GM19455 (cell line): ENCODE data around the gene TTLL5.

Experiments
- ATAC-seq: cut with Tn5 transposase; IDR thresholded peaks from one replicate; pipeline ENCODE4 v1.9.1; 2021; ENCODE audit not compliant: unreplicated experiment

The TTLL5 gene, protein sequence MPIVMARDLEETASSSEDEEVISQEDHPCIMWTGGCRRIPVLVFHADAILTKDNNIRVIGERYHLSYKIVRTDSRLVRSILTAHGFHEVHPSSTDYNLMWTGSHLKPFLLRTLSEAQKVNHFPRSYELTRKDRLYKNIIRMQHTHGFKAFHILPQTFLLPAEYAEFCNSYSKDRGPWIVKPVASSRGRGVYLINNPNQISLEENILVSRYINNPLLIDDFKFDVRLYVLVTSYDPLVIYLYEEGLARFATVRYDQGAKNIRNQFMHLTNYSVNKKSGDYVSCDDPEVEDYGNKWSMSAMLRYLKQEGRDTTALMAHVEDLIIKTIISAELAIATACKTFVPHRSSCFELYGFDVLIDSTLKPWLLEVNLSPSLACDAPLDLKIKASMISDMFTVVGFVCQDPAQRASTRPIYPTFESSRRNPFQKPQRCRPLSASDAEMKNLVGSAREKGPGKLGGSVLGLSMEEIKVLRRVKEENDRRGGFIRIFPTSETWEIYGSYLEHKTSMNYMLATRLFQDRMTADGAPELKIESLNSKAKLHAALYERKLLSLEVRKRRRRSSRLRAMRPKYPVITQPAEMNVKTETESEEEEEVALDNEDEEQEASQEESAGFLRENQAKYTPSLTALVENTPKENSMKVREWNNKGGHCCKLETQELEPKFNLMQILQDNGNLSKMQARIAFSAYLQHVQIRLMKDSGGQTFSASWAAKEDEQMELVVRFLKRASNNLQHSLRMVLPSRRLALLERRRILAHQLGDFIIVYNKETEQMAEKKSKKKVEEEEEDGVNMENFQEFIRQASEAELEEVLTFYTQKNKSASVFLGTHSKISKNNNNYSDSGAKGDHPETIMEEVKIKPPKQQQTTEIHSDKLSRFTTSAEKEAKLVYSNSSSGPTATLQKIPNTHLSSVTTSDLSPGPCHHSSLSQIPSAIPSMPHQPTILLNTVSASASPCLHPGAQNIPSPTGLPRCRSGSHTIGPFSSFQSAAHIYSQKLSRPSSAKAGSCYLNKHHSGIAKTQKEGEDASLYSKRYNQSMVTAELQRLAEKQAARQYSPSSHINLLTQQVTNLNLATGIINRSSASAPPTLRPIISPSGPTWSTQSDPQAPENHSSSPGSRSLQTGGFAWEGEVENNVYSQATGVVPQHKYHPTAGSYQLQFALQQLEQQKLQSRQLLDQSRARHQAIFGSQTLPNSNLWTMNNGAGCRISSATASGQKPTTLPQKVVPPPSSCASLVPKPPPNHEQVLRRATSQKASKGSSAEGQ (N-terminal part only)

DNA sequence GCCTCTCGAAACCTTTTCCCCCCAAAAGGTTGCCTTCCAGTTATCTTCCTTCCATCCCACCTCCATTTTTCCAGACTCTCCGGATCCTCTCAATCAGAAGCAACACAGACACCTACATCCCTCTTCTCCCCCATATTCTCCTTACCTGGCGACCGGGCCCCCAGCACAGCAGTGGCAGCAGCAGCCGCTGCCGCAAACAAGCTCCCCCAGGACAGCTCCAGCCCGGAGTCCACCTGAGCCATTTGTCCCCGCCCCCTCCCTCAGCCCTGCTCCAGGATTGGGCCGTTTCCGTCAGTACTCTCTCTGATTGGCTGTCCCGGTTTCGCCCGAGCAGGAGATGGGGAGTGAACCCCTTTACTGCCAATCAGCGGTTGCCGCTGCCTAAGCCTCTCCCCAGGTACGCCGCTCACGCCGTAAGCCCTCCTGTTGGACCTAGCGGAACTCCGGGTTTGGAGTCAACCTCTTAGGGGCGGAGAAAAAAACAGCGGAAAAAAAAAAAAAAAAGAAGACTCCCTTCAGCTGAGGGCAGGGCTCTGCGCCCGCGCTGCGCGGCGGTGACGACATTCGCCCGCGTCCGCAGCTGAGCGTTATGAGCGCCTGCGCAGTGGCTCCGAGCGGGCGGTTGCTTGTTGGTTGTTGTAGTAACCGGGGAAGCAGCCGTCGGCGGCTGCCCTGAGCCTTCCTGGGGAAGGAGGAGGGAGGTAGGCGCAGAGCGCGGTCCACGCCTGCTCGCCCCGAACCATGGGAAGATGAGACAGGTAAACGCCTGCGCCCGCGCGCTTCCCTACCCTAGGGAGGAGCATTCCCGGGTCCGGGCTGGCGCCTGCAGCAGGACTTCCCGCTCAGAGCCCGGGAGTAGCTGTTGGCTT is at the start of gene TTLL5, which contains the start of gene ERG28:
TTLL5 (plus strand) TSS at position 617 of the 869 bp plus-strand sequence. CDS start 1,904 bp downstream, outside the sequence.
ERG28 (minus strand) TSS at position 247 of the 869 bp plus-strand sequence. CDS start 3,374 bp downstream, outside the sequence.
- peak; percentile 97 for ATAC-seq

DNA sequence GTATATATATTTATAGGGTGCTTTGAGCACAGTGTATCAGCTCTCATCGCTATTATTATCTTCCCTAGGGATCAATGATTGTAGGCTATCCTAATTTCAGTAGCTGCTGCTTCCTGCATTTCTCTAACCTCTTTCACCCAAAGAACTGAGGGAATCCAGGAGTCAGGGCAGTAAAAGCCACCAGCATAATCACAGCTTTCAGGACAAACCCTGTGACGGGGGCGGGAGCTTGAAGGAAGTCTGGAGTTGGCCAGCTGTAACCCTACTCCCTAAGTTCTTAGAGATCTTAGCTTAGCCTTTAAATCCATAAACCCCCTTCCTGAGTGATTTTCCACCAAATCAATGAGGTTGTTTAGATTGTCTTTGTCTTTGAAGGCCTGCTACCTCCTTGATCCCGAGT is 48.9 kb upstream of the TTLL5 start:
- no peak for ATAC-seq

DNA sequence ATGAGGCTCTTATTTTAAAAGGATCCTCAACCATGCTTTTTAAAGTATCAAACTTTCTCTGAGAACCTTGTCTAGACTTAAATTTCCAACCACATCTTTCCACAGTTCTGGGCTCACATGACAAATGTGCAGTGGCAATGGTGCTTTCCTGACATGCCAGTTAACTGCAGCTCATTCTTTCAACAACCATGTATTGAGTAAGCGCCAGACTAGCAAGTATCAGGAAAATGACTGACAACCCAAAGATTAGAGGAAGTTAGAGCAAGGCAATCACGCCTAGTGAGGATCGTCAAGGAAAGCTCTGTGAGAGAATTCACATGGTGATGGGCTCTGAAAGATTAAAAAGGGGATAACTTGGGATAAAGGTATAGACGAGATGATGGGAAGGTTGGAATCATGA is 46.9 kb upstream of the TTLL5 start:
- ATAC-seq: no peak

DNA sequence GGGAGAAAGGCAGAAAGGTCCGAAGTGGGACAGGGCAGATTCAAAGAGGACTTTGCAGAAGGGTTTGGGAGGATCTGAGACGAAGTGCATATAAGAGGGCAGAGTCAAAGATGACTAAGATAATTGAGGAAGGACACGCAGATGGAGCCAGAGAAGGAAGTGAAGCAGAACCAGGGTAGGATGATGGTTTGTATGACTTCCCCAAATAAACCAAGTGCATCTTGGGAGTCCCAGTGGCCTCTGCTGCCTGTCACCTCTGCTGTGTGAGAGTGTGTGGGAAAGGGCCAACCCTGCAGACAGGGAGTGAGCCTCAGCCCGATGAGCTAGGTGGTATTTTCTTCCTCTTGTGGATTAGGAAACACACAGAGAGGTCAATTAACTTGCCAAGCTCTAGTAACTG is 45.8 kb upstream of the TTLL5 start:
- ATAC-seq: no peak

DNA sequence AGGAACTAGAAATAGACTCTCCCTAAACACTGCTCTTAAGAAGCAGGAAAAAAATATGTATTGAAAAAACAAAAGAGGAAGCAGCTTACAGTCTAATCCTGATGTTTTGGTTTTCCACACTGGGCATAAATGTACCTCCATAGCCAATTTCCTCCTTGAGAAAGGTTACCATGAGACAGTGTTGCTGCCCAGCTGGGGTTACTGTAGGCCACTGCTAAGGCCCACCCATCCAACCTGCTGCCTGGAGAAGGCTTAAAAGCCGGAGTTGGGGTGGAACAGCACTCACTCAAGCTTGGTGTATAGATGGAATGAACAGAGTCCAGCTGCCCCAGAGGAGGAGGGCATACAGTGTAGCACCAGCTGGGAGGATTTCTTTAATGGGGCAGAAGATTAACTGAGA is 41.5 kb upstream of the TTLL5 start:
- ATAC-seq: no peak

DNA sequence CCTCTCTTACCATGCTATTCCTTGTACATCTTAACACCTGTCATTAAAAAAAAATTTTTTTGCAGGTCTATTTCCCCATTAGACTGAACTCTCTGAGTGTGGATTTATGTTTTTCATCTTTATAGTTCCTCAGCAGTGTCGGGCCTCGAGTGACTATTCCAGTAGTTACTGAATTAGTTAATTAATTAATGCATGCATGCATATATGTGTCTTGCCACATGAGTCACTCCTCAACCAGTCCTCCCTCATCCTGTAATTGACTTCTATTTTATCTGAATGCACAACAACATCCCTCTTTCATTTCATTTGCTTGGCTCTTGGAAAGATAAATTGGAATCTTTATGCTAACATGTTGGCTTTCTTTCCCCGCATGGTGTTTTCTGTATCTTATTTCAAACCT is 36.0 kb upstream of the TTLL5 start:
- no peak for ATAC-seq

DNA sequence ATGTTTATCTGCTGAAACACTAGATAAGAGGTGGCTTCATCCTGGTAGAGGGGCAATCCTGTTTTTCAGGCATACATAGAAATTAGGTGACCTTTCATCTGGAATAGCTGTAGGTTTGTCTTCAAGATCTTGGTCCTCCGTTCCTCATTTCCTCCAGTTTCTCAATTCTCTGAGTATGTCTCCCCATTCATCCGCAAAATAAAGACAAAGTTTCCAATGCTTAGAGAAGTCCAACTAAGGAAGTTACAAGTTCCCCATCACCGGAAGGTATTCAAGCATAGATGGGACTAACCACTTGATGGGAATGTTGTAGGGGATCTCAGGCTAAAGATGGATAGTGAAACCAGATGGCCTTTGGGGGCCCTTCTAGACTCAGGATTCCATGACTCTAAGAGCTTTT is 34.6 kb upstream of the TTLL5 start:
- ATAC-seq: no peak

DNA sequence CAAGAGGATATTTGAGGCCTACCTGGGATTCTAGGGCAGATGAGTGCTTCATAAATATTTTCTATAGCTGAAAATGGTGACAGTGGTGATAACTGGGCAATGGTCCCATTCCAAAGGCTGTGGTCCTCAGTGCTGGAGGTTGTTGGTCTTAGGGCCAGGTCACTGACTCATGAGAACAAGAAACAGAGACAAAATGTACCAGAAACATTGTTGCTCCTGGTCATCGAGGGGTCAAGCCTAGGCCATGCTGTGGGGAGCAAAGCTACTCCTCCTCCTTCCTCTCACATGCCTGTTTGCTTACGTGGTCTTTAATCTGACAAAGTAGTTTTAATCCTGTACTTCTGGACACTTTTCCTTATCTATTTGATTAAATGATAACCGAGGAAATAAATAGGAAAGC is 34.2 kb upstream of the TTLL5 start:
- no peak for ATAC-seq

DNA sequence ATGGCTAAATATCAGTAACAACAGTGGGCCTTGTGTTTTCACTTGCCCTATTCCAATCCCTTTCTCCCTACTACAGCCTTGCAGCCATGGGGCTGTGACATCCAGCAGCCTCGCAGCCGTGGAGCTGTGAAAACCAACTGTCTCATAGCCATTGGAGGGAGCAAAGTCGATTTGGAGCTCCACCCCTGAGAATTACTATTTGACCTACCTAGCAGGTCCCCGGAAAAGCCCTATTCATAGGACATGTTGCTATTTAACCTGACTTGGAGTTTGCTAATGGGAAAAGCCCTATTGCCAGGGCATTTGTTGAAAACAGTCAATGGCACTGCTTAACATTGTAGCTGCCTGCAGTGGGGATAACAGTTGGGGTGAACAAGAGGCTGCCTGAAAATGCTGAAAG is 33.6 kb upstream of the TTLL5 start:
- ATAC-seq: no peak

DNA sequence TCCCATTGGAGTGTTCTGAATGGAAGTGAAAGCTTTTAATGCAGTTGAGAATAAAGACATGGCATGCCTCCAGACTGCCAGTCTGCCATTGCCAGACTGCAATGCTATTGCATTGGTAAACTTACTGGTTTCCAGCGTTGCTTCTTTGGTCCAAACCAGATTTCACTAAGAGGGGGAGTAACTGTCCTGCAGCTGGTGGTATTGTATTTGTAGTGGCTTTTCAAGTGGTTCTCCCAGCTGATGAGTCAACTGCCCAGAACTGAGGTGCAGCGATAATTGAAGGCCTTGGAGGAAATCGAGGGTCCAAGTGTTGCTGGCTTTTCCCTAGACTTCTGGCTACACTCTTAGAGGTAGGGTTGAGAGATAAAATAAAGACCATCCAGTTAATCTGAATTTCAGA is 32.2 kb upstream of the TTLL5 start:
- ATAC-seq: no peak

DNA sequence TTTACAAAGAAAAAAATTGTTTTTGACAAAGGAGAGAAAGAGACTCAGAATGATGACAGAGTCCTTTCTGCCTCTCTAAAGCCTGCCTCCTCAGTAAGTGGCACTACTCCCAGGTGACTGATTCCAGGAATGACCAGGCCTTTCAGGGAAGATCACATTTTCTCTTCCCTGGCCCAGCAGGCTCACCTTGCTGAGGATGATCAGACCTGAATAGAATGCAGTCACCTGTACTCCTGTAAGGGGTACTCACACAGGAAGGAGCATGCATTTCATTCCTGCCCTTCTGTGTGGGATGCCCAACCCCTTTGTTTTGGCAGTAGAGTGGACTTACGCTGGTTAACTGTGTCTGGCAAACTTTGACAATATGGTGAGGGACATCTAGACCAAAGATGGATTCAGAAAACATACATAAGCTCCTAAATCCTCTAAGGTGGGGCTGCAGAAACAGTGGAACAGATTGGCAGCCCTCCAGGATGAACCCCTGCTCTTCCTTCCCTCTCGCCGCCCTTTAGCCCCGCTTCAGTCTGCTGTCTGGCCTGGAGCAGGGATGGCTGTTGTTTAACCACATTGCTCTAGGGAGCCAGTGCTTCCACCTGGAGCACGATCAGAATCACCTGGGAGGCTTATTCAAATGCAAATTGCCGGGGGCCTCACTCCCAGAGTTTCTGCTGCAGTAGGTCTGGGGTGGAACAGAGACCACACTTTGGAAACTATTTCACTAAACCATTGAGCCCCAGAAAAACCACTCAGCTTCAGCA is 30.2 kb upstream of the TTLL5 start:
- no peak for ATAC-seq

DNA sequence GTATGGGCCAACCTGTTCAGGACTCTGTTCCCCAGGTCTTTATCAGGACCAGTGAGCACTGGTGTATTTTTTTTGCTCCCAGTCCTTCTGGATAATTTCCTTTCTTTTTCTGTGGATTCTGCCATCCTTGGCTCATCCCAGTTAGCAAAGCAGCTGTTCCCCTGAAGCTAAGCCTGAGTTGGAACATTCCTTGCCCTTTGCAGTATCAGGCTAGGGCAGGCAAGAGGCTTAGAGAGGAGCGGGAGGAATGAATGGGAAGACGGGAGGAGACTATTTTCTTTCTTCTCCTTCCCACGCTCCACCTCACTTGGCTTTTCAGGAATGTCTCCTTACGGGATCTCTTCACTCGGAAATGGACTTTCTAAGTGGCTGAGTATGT is 29.6 kb upstream of the TTLL5 start:
- ATAC-seq: no peak

DNA sequence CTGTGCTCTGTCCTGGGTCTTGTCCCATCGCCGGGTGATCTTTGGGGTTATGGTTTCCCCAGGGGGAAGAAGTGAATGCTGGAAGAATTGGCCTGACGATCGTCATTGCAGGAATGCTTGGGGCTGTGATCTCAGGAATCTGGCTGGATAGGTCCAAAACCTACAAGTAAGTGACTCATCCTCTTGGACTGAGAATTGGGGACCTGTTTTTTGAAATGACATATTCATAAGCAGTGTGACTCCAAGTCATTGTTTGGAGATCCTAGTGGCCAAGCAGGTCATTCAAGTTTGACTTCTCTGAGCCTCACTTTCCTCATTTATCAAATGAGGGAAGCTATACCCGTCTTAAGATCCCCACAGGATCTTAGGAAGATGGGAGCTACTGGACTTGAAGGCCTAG is 26.2 kb upstream of the TTLL5 start:
- ATAC-seq: no peak

DNA sequence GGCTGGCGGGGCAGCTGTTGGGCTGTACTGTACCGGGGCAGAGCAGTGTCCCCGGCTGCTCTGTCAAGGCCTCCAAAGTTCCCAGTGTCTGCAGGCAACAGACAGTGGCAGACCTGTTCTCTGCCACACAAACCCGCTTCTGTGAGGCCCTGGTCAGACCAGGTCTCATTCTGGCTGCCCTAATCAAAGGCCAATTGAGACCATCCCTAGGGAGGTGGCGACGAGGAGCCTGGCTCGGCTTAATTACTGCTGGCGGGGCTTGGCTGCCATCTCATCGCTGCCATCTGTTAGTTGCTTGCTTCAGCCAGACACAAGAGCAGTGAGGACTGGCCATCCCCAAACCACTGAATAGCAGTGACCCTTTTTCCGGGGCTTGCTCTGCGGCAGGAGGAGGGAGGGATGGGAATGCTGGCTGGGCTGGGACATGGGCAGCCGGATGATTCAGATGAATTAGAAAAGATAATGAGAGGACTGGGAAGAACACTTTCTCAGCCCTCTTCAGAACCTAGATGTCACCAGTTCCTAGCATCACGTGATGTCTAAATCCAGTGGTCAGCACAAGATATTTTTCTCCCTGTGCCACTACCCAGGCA is 24.9 kb upstream of the TTLL5 start:
- ATAC-seq: no peak

DNA sequence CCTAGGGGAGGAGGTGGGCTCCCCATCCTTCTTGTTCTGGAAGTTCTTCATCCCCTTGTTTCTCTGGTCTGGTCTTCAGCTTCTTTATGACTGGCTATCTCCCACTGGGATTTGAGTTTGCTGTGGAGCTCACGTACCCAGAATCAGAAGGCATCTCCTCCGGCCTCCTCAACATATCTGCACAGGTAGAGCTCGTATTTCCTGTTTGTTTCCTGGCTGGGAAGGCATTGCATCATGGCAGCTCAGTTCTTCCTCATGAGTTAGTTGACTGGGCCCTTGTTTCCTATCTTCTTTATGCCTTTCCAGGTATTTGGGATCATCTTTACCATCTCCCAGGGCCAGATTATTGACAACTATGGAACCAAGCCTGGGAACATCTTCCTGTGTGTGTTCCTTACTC is 20.2 kb upstream of the TTLL5 start:
- ATAC-seq: no peak

DNA sequence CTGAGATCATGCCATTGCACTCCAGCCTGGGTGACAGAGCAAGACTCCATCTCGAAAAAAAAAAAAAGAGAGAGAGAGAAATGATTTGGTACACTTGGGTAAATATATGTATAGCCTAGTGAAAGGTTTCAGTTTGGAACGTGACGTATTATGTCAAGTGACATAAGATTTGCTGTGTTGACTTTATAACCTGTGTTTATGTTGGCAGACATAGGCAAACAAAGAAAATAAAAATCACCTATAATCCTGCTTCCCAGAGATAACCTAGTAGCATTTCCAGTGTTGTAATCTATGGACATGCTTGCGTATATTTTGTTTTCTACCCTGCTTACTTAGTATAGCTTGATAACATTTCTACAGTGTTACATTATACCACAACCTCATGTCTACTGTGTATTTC is 17.1 kb upstream of the TTLL5 start:
- no peak for ATAC-seq

DNA sequence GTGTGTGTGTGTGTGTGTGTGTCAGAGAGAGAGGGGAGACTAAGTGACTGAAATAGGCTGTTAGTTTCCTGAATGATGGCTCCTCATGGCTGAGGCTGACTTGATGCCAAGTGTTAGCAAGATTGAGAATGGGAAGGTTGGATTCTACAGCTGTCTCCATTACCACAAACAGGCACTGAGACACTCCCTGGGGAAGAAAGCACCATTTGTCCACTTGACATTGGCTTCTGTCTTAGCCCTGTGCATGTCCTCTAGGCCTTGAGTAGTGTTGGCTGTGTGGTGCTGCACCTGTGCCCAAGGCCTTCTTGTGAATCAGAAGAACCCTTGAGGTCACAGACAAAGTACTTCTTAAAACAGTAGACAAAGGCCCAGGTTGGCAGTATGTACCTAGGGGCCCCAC is 16.0 kb upstream of the TTLL5 start:
- no peak for ATAC-seq

DNA sequence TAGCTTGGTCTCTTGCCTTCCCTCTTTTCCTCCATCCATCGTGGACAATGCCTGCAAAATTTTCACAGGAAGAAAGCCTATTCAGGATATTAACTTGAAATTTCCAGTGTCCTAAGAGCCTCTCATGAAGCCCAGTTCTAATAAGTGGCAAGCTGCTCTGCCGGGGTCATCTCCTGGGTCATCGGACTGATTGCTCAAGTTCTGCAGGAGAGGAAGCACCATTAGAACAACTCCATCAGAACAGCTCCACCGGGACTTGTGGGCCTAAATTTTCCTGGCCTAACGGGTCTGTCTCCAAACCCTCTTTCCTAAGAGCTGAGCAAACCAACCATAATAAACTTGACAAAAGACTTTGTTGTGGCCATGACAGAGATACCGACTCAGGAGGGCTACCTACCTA is 14.3 kb upstream of the TTLL5 start:
- no peak for ATAC-seq

DNA sequence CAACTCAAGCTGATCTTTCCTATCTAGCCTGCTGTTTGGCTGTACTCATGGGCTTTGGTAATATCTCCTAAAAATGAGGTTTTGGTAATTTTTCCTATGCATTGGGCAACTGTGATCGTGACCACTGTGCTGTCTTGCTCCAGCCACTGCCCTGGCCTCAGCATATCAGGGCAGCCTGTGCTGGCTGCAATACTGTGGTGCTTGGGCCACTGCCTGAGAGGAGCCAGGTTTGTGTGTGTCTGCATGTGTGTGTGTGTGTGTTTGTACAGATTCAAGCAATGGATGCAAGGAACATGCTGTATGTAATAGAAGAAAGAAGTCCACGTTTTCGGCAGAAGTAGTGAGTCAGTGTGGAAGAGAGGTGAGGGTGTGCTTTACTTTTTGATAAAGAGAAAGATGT is 13.4 kb upstream of the TTLL5 start:
- ATAC-seq: no peak
